G401 (cell line): ENCODE measurements around the gene PLOD2. TPM values are rescaled to one million over a fixed set of nuclear protein-coding genes. Genes with fewer than 3 reads are reported as not detected.
A peak's percentile ranks its signal among the peaks of the same experiment; 100 is the strongest.

Experiments used
- DNase-seq: peaks from one replicate; pipeline ENCODE4 v3.0.0-alpha.2; 2015; ENCODE audit warnings: low spot score
- in situ Hi-C: cut with HindIII; loops from 2 replicates; pipeline ENCODE4 v1.10.0; 2016; ENCODE audit warnings: low sequenced_read_pairs, mixed read lengths
- total RNA-seq: library from RNA; depleted of rRNA; stranded (reverse); fragments of >200 nt; shearing (Covaris generic); gene quantifications from 2 replicates; pipeline ENCODE4 v1.2.3, GENCODE V29; 2014

Gene PLOD2
- total RNA-seq, 1 experiment from 2014 or later: 0.17 TPM

DNA sequence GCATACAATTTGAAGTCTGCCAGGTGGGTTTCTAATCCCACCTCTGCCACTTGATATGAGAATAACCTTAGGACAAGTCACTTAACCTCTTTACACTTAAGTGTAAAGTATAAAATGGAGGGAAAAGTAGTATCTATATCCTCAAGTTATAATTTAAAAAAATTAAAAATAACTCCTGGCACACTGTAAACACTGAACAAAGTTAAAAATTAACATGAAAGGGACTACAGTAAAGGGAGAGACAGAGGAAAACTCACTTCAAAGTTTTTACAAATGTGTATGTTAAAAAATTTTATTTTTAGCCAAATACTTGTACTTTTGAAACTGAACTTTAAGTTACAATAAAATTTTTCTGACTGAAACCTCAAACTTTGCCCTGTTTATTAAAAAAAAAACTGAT is 49.6 kb downstream of the PLOD2 start:
- DNase-seq: no peak
- in situ Hi-C loops: no loop called here

DNA sequence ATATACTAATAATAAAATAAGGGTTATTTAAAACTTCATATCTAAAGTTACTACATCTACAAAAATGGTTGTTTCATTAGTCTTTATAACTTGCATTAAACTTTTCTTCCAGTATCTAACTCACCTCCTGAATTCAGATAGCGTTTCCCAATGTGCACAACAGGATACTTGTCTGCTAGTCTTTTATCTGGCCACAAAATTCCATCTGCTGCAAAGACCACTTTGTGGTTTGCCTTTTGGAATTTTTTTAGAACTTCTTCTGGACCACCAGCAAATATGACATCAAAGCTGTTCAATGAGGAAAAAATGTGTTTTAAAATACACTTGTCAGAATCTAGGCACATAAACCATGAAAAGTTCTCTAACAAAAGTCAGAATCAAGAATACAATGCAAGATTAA is 50.8 kb downstream of the PLOD2 start:
- in situ Hi-C loops: no loop called here
- no peak for DNase-seq

DNA sequence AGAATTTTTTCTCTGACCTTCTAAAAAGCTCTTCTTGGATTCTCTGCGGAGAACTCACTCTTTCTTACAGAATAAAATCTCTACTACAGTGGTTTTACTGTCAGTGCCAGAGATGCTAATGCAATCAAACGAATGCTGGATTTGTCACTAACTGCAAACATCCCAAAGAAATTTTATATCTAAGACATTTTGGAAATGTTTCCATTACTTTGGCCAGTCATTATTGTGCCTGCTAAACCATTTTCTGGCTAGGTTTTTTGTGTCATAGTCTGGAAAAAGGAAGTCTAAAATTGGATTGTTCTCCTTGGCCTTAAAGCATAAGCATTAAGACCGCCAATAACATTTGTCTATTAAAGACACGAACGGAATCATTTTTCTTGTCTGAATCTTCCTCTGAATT is 54.0 kb downstream of the PLOD2 start:
- in situ Hi-C loops: no loop called here
- DNase-seq: no peak

DNA sequence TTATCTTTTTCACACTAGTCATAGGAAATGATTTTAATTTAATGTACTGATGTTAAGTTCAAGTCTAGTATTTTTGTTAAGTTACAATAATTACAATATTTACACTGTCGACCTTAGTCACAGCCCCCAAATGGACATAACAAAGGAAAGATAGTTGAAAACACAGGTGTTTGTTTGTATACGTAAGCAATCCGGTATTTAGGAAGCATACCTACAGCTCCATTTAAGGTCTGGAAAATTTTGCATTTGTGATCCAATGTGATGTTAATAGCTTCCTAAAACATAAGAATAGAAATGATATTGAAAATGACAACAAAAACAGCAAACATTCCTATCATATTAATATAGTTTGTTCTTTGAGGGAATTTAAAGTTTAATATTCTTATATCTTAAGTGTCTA is 56.9 kb downstream of the PLOD2 start:
- no peak for DNase-seq
- in situ Hi-C loops: no loop called here

DNA sequence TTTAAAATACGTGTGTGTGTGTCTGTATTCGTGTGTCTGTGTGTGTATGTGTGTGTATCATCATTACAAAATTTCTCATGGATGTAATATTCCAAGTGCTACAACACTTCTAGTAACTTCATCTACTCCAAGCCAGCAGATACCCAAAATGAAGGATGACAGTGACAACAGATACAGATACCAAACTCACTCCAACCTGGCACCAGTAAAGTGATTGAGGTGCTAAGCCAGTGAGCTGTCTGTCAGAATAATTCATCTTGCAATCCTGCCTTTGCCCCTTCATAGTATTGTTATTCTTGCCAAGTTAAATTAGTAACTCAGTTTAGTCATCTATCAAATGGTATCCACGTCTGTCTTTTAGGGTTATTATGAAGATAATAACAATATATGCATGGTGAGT is 58.1 kb downstream of the PLOD2 start:
- in situ Hi-C loops: no loop called here

DNA sequence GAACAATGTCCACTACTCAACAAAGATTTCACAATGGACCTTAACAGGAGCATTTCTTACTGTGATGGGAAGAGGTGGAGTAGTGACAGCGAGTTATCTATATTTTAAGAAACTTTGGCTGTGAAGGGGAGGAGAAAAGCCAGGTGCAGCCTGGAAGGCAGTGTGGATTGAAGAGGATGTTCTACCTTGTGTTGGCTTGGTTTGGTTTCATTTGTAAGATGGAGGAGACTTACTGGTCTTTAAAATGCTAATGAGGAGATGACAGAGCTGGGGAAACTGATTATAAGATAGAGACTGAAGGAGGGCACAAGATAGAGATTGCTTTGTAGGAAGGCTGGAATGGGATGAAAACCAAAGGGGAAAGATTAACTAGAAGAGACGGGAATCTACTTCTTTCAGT is 59.4 kb downstream of the PLOD2 start:
- in situ Hi-C loops: no loop called here
- no peak for DNase-seq

More for the DNA sequence above, 58.1 kb downstream of the PLOD2 start:
- no peak for DNase-seq

DNA sequence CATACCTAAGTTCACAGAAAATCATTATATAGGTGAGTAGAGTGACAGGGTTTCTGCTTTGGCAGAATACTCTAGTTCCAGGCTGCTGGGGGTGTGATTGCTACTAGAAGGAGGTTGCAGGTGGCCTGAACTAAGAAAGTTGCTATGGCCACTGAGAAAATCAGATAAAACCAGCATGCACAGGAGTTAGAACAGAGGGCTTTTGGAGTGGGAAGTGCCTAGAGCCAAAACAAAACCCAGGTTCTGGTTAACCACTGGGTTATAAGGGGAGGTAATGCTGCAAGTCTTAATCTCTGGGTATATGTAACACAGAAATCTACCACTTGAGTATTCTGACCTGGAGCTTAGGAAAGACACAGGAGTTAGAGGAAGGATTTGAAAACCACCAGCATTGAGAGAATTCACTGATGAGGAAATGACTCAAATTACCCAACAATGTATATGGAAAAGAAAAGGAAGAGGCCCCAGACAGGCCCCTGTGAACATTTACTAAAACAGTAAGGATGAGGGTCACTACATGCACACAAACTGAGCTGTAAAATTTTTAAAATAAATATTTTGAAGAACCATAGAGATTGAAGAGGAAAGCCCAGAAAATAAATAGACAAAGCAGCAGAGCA is 60.0 kb downstream of the PLOD2 start:
- no peak for DNase-seq

DNA sequence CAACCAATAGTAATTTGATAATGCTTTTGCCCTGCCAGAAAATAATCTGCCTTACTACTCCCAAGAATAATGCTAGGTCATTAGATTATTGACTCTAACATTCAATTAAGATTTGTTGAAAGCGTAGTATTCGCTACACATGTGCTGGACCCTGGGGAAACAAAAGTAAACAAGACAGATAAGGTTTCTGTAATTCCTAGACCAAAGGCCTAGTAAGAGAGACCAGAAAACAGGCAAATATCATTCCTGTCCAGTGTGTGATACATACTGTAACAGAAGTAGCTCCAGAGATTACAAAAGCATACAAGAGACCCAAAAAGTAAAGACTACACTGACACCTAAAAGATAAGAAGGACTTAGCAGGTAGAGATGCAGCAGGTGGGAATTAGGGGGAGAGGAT is 60.8 kb downstream of the PLOD2 start:
- in situ Hi-C loops: no loop called here

More for the DNA sequence above, 60.0 kb downstream of the PLOD2 start:
- in situ Hi-C loops: no loop called here

DNA sequence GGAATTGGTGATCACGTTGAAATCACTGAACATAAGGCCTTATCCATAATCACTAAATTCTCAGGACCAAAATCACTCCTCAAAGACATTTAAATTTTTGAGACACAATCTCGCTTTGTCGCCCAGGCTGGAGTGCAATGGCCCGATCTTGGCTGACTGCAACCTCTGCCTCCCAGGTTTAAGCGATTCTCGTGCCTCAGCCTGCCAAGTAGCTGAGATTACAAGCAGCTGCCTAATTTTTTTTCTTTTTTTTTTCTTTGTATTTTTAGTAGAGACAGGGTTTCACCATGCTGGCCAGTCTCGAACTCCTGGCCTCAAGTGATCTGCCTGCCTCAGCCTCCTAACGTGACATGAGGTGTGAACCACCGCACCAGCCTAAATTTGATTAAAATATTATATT is 61.7 kb downstream of the PLOD2 start:
- in situ Hi-C loops: no loop called here
- DNase-seq: no peak

More for the DNA sequence above, 60.8 kb downstream of the PLOD2 start:
- DNase-seq: no peak

DNA sequence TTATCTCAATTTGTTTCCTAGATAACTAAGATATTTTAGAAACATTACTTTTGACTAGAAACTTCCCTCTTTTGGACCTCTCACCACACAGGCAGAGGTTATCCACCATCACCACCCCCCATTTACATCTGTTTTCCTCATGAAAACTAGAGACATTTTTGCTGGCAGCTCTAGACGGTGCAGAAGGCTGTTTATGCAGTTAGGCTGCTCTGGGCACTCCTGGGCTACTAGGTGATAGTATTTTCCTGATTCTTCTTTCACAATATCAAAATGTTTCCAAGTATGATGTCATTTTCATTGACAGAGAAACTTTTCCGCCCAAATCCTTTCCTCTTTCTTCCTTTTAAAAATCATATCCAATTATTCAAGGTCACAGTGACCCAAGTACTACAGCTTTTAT is 67.1 kb downstream of the PLOD2 start:
- in situ Hi-C loops: no loop called here
- no peak for DNase-seq

DNA sequence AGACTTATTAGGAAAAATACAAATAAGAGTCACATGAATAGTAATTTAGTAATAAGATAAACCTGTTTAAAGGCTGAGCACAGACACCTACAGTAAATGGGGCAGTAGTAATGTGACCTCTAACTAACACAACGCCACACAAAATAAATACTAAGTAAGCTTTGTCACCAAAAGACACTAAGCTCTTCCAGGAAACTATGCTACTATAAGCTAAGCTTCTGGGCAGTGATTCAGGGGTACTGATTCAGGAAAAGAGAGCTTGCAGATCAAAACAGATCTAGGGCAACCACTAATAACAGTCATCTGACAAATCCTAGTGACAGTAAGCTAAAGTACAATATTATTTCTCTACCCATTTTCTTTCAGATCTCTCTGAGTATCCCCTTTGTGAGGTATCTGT is 68.8 kb downstream of the PLOD2 start:
- peak; percentile 6 for DNase-seq
- in situ Hi-C loops: no loop called here

DNA sequence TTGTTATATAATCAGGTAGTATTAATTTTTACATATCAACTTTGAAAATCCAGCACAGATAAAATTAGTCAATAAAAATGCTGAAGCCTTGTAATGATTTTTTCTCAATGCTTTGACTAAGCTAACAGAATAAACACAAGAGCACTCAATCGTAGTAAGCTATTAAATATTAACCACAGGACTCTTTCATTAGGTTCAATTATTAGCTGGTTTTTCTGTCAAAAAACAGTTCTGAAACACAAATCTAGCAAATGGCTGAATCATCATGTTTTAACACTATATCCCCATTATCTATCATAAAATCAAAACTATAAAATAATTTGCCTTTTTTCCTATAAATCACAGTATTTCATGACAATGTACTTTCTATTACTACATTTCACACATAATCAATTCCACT is 69.6 kb downstream of the PLOD2 start:
- in situ Hi-C loops: no loop called here
- DNase-seq: no peak

DNA sequence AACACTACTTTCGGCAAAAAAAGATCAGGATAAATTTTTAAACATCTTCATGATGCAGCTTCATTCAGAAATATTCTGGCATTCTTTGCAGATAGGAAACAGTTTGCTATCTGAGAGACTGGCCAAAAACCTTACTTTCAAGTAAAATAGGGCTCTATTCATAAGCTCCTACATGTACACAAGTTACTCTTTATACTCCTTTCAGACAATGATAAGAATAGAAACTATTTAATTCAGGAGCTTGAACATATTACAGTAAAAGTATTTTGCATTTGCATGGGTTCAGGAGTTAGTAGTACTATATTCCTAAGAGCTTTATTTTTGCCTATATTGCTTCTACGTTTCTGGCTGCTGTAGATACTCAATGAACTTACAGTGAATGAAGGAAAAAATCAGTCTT is 70.5 kb downstream of the PLOD2 start:
- no peak for DNase-seq
- in situ Hi-C loops: no loop called here

DNA sequence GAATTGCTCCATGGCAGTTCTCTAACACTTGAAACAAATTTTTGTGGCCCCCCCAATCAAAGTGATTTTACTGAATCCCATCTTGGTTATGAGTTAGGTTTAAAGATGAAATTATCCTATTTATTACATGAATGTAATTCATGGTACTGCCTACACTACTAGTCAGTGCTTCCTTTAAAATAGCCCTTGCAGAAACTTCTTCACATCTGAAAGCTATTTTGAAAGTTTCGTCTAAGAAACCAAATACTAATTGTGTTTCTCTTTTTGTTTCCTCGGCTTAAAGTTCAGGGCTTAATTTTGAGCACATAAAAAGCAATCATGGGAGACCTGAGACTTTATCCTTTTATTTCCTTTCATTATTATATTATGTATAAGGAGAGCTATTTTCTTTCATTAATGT is 72.1 kb downstream of the PLOD2 start:
- no peak for DNase-seq
- in situ Hi-C loops: no loop called here

DNA sequence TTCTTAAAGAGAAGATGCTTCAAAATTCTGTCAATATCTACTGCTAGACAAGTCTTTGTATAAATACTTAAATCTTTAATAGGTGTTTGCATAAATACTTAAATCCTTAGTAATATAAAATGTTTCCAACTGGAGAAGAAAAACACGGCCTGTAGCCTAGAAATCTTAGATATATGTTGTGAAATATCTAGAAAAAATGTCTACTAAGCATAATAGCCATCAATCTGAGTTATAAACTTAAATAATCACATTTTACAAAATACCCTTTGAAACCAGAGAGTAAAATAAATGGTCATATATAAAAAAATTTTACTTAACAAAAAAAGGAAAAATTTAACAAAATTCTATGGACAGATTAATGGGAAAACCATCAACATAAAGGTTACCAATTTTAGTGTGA is 73.9 kb downstream of the PLOD2 start:
- DNase-seq: no peak
- in situ Hi-C loops: no loop called here

DNA sequence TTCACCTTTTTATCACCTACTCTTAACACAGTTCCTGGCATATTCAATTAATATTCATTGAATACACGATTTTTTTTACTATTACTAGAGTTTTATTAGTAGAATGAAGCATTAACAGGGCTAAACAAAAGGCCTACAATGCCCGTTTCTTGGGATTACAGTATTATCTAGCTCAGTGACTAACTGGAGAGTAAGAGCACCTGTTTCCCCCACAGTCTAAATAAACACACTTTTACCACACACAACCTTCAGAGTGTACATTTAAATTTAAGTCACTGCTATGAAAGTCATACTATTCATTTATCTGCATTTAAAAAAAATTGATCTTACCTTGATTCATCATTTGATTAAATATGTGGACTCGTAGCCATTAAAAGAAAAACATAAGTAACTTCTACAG is 74.8 kb downstream of the PLOD2 start:
- no peak for DNase-seq
- in situ Hi-C loops: no loop called here

DNA sequence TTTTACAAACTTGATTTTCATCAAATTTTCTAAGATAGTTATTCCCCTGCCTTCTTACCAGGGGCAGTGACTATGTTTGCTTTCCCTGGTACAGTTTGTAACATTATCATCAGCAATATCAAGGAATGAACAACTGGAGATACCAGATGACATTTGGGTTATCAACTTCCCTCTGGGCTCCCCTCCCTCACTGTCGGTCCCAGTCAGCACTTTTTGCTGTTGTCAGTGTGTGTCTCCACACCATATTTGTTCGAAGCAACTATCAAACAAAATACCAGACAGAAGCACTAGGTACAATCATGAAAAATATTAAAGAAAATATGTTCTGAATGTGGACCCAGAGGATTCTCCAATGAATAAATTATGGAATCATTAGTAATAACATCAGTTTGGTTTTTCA is 75.3 kb downstream of the PLOD2 start:
- in situ Hi-C loops: no loop called here
- no peak for DNase-seq

DNA sequence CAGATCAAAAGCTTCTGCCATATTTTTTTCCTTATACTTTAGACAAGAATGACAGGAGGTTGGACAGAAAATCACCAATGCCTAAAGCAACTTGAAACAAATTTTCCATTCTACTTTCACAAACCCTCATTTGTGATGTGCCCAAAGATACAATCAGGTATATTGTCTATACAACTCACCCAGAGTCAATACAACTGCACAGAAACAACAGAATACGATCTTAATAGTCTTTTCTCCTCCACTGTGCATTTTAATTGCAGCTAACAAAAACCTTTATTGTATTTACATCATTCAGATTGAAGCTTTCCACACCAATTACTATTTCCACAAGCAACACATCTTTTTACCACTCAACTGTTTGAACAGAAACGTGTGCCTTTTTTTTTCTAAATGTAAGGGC is 80.4 kb downstream of the PLOD2 start:
- no peak for DNase-seq
- in situ Hi-C loops: no loop called here

DNA sequence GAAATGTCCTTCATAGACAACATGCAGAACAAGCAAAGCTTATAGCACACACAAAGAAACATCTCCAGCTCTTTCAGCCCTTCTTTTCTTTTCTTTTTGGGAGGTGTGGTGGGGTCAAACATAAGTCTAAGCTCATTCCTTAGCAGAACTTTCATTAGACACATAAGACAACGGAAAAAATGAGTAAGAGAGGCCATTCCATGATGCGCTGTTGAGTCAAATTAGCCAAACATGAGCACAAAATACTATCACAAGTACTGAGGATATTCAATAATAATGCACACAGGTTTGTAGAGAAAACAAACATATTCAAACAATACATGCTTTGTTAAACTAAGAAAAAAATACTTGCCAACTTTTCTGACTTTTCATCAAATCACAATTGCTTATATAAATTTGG is 83.0 kb downstream of the PLOD2 start:
- in situ Hi-C loops: no loop called here
- DNase-seq: no peak

DNA sequence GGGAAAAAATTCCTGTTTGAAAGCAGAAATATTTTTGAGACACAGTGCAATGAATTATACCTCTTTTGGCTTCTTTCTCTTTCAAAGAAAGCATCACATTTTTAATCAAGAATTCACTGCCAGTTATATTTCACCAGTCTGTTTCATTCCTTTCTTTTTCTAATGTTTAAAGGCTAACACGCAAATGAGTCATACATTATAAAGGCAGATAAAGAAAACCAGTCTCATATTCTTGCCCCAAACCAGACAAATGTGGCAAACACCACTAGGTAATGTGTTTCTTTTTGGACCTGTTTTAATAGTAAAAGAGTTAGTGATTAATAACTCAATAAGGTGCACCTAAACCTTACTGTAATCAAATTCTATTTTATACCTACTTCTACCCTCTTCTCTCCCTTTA is 83.8 kb downstream of the PLOD2 start:
- DNase-seq: no peak
- in situ Hi-C loops: no loop called here

DNA sequence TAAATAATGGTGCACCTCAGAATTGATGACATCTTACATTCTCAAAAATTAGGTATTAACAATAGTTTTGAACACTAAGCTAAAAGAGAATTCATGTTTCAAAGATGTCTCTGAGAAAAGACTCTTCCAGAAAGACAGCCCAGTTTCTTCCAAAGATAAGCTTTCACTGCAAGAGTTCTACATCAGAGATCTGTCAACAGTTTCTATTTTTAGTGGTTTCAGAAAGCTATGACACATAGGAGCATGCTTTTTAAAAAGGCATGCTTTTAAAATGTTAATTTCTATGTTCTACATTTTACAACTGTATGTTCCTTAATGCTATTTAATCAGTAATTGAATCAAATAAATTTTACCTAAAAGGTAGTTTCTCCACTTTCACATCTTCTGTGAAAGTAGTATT is 88.2 kb downstream of the PLOD2 start:
- in situ Hi-C loops: no loop called here
- DNase-seq: no peak

DNA sequence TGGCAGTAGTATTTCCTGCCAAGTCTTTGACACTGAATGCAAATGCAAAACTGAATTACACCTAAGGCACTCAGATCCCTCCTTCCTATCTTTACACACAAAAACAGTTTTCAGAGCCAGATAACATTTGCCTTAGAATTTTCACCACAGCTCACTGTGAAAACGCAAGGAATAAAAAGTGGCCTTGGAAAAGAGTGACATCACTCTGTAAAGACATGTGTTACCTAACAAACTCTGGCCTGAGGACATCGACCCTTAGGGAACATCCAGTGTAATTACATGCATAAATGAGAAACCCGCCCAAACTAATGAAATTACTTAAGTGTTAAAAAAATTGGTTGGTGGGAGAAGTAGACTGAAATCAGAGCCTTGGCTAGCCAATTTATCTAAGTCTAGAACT is 88.9 kb downstream of the PLOD2 start:
- DNase-seq: no peak
- in situ Hi-C loops: no loop called here
